Uterus (tissue), 4 donors: ENCODE results near the gene PROC. TPM values are rescaled to one million over a fixed set of nuclear protein-coding genes. Genes with fewer than 3 reads are reported as not detected.

ENCODE experiments used
- DNase-seq, 2 donors: peaks; one replicate each; pipeline ENCODE4 v3.0.0-alpha.2; 2019 to 2020
- H3K27ac ChIP-seq, 2 donors: fragments of 200-600 bp; sonication (generic); 1 replicate in 1 of 2; 2 replicates in 1 of 2; pipeline ENCODE4 v1.5.1; 2016 to 2018
- H3K27me3 ChIP-seq, 2 donors: fragments of 200-600 bp; sonication (generic); one replicate each; pipeline ENCODE4 v1.5.1; 2018 to 2019; ENCODE audit warnings: control low read depth in 1 of 2
- H3K36me3 ChIP-seq, 2 donors: fragments of 200-600 bp; sonication (generic); one replicate each; pipeline ENCODE4 v1.5.1; 2019; ENCODE audit warnings: control low read depth in 1 of 2
- H3K4me1 ChIP-seq, 2 donors: fragments of 200-600 bp; sonication (generic); one replicate each; pipeline ENCODE4 v1.5.1; 2018 to 2019; ENCODE audit warnings: control low read depth in 1 of 2
- H3K4me3 ChIP-seq, 2 donors: fragments of 200-600 bp; sonication (generic); 1 replicate in 1 of 2; 2 replicates in 1 of 2; pipeline ENCODE4 v1.5.1; 2018 to 2019; ENCODE audit warnings: mild to moderate bottlenecking in 1 of 2
- H3K9me3 ChIP-seq, 2 donors: fragments of 200-600 bp; sonication (generic); one replicate each; pipeline ENCODE4 v1.5.1; 2019; ENCODE audit warnings: control low read depth in 1 of 2
- CTCF ChIP-seq, 4 experiments: fragments of 200-600 bp in 2 of 4; fragments of 450-650 bp in 2 of 4; sonication (generic) in 2 of 4; IDR thresholded peaks; one replicate each; pipeline ENCODE4 v1.5.1; 2016 to 2019; ENCODE audit warnings: antibody characterized with exemption in 4 of 4, mild to moderate bottlenecking in 2 of 4, moderate library complexity in 1 of 4
- POLR2A ChIP-seq, 2 donors: fragments of 450-650 bp; IDR thresholded peaks; one replicate each; pipeline ENCODE4 v1.6.1; 2016; ENCODE audit warnings: antibody characterized with exemption in 2 of 2, mild to moderate bottlenecking in 1 of 2, moderate library complexity in 1 of 2
- intact Hi-C: fragments of 100-400 bp; cut with DNase I; formaldehyde crosslinking; loops from one replicate; pipeline ENCODE4 v1.15.1; 2023; ENCODE audit warnings: low total_unique reads
- total RNA-seq, 4 donors: library from RNA; depleted of rRNA in 3 of 4; stranded (reverse); fragments of >200 nt in 3 of 4; gene quantifications; one replicate each; pipeline versions ENCODE4 v1.1.0 to v1.2.4, GENCODE V29; 2014 to 2023
- donor health status: DM: yes; HTN: yes; CAD: no.

PROC gene
- total RNA-seq, 4 donors from 2014 or later = 0.21 TPM; not detected in 3

DNA sequence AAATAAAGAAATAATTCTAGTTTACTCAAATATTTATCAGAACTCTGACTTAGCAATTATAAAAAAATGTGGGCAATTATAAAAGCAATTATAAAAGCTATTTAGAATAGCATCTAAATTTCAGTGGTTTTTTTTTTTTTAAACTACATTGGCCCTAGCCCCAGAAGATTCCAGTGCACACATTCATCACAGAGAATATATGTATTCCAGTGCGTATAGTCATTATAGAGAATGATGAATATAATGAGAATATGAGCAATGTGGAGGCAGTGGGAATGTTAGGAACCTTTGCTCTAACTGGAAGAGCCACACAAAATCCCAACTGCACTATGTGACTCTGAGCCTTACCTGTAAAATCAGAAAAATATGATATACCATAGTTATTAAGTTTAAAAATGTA, 41.0 kb upstream of the PROC start:
- TF ChIP-seq POLR2A (IDR thresholded peaks at IDR 0.05) (no peak), CTCF (IDR thresholded peaks at IDR 0.05) (no peak)
- no peak overlapping the region for H3K4me3 ChIP-seq
- DNase-seq = no peak
- intact Hi-C loops = no loop called here
- no peaks in the 10 kb centered on the region for H3K4me1 ChIP-seq
- no peaks in the 10 kb centered on the region for H3K27me3 ChIP-seq
- no peaks in the 10 kb centered on the region for H3K9me3 ChIP-seq
- H3K27ac ChIP-seq = no peak overlapping the region
- H3K36me3 ChIP-seq = no peaks in the 10 kb centered on the region

DNA sequence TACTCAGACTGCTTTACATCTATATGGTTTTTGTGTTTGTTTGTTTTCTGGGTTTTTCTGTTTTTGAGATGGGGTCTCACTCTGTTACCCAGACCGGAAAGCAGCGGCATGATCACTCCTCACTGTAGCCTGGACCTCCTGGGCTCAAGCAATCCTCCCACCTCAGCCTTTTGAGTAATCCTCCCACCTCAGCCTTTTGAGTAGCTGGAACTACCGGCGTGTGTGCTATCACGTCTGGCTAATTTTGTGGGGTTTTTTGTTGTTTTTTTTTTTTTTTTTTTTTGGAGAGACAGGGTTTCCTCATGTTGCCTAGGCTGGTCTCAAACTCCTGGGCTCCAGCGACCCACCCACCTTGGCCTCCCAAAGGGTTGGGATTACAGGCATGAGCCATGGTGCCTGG, 39.5 kb upstream of the PROC start:
- Histone ChIP-seq H3K36me3 (no peaks in the 10 kb centered on the region), H3K27me3 (no peaks in the 10 kb centered on the region), H3K9me3 (no peaks in the 10 kb centered on the region), H3K4me1 (no peaks in the 10 kb centered on the region), H3K27ac (no peak overlapping the region), H3K4me3 (no peak overlapping the region)
- intact Hi-C loops = no loop called here
- TF ChIP-seq POLR2A (IDR thresholded peaks at IDR 0.05) = no peak
- no peak for TF ChIP-seq CTCF (IDR thresholded peaks at IDR 0.05)
- DNase-seq = no peak

GRCh38 chr2:127379712-127380355, 38.4 kb upstream of the PROC start:
- intact Hi-C loops = no loop called here
- Histone ChIP-seq H3K9me3 (no peaks in the 10 kb centered on the region), H3K27ac (no peak overlapping the region), H3K27me3 (no peaks in the 10 kb centered on the region), H3K4me1 (no peaks in the 10 kb centered on the region), H3K4me3 (no peak overlapping the region), H3K36me3 (no peaks in the 10 kb centered on the region)
- no peak for DNase-seq
- TF ChIP-seq CTCF (IDR thresholded peaks at IDR 0.05) (no peak), POLR2A (IDR thresholded peaks at IDR 0.05) (no peak)

- H3K27ac ChIP-seq = no peak overlapping the region
- peaks cover 0 to 5% of the 10 kb centered on the region in 2 donors for H3K4me1 ChIP-seq
- no peaks in the 10 kb centered on the region for H3K9me3 ChIP-seq
- H3K27me3 ChIP-seq = no peaks in the 10 kb centered on the region
- intact Hi-C loops = no loop called here
- H3K4me3 ChIP-seq = no peak overlapping the region
- DNase-seq = no peak
- no peak for TF ChIP-seq CTCF (IDR thresholded peaks at IDR 0.05)
- no peak for TF ChIP-seq POLR2A (IDR thresholded peaks at IDR 0.05)
- no peaks in the 10 kb centered on the region for H3K36me3 ChIP-seq
Measured at GRCh38 chr2:127381762-127382161, 36.5 kb upstream of the PROC start.

DNA sequence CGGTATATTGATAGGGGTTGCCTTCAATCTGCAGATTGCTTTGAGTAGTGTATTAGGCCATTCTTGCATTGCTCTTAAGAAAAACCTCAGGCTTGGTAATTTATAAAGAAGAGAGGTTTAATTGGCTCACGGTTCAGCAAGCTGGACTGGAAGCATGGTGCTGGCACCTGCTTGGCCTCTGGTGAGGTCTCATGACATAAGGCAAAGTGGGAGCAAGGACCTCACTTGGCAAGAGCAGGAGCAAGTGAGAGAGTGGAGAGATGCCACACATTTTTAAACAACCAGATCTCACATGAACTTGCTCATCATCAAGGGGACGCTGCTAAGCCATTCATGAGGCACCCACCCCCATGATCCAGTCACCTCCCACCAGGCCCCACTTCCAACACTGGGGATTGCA, 35.4 kb upstream of the PROC start:
- Histone ChIP-seq H3K9me3 (no peaks in the 10 kb centered on the region), H3K27ac (no peak overlapping the region), H3K36me3 (no peaks in the 10 kb centered on the region), H3K27me3 (no peaks in the 10 kb centered on the region), H3K4me1 (peaks cover 0 to 5% of the 10 kb centered on the region in 2 donors), H3K4me3 (no peak overlapping the region)
- intact Hi-C loops = no loop called here
- DNase-seq = no peak
- TF ChIP-seq POLR2A (IDR thresholded peaks at IDR 0.05) (no peak), CTCF (IDR thresholded peaks at IDR 0.05) (no peak)
